Stimulated activated CD4-positive, alpha-beta T cell treated with anti-CD3 and anti-CD28 coated beads, Interleukin-1b, Interleukin-23, amount 100 ng/mL, for 48 hours (primary cell): ENCODE measurements around the gene HIKESHI.

Experiments
- DNase-seq: peaks from one replicate; pipeline ENCODE4 v3.0.0-alpha.2; 2020

HIKESHI gene

DNA sequence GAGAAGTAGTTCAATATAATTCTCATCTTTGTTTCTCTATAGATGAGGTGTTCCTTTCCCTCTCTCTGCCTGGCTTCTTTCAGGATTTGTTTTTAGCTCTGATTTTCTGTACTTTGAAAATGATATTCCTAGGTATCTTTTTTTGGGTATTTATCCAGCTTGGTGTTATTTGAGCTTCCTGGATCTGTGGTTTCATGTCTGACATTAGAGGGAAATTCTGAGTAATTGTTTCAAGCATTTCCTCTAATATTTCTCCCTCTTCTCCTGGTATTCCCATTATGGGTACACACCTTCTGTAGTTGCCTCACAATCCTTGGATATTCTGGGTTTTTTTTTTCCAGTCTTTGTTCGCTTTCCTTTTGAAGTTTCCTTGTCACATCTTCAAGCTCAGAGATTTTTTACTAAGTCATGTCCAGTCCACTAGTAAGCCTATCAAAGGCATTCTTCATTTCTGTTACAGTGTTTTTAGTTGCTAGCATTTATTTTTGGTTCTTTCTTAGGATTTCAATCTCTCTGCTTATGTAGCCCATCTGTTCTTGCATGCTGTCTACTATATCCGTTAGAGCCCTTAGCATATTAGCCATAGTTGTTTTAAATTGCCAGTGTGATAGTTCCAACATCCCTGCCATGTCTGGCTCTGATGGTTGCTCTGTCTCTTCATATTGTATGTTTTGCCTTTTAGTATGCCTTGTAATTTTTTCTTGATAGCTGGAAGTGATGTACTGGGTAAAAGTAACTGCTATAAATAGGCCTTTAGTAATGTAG is 78.4 kb downstream of the HIKESHI start:
- DNase-seq: no peak

DNA sequence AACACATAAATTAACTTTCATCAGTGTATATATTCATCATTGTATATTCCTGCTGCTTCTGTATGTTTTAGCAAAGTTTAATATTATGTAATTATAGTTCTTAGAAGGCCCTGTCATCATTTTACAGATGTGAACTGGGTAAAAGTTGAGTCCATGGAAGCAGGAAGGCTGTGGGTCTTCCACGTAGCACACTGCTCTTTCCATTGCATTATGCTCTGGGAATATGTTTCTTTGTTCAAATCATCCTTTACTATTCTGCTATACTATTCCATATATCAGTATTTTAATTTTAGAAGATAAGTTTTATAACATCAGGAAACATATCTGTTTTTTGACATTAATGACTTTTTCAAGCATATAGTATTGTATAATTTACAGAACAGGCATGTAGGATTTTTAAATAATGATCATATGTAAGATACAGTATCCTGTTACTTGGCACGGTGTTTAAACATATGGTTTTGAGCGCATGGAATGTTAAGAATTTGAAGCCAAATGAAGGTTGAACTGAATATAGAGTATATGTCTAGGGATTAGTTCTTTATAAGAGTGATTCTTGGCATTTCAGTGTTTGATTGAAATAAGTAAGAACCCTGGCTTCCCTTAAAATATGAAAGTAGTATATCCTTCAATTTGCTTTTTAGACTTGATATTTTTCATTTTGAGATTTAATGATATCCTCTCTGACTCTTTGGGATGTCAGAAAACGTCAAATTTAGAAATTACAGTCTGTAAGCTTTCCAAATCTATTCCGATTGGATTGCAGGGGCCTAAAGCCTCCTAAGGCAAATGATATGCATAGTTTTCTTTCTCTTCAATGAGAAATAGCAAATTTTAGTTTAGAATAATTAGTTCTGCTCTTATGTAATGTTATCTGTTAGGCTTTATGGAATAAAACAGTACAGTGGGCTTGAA is 81.3 kb downstream of the HIKESHI start:
- no peak for DNase-seq

DNA sequence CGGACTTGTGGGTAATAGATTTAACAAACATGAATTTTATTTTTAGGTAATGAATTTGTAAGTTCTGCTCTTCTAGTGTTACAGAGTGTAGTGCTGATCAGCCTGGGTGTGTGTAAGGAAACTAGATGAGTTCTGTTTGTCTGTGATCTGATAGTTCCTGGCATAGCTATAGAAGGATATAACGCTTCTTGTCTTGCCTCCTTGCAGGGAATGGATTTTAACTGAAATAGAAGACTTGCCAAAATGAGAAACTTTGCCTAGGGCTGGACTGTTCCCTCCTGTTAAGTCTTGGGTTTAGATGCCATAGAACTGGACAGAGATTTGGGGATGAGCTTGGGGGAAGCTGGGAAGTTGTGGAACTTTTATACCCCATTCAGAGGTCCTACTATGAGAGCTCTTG is 84.2 kb downstream of the HIKESHI start:
- no peak for DNase-seq

DNA sequence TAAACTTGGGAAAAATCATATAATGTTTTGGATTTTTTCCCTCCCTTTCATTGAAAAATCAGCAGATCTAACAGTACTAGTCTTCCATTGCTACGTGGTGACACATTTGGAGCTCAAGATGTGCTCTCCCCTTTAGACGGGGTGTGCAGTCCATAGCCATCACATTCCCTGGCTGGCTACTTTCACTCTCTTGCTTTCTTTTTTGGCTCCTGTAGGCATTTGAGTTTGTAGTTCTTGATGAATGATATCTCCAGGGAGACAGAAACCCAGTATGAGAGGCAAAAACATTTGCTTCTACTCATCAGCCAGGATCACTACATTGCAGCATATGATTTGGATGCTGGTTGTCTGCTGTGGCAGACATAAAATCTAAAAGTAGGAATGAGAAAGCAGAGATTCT is 84.7 kb downstream of the HIKESHI start:
- no peak for DNase-seq

DNA sequence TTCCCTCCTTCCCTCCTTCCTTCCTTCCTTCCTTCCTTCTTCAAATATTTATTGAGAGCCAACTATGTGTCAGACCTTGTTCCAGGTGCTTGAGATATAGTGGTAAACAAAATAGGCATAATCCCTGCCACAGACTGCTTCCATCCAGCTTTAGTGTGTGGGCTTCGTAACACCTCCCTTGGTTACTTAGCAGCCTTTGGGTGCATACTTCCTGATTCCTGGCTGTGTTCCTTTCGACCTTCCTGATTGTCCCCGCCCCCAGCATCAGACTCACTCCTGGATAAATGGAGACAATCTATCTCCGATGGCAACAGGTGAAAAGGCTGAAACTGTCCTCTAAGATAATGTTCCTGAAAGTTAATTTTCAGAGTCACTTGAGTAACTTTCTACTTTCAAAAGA is 86.2 kb downstream of the HIKESHI start:
- DNase-seq: no peak

DNA sequence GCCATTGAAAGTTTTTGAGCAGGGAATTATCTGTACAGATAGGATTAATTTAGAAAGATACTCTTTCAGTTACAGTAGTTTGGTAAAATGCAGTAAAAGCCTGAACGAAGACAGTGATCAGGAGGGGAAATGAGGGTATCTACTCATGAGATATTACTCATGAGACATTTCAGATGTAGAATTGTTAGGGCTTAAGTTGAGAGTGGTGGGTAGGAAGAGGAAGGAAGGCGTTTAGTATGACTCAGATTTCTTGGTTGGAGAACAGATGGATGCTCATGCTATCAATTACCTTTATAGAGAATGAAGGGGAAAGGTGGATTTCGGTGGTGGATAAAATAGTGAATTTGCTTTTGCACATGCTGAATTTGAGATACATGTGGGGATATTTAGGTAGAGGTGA is 88.4 kb downstream of the HIKESHI start:
- no peak for DNase-seq

DNA sequence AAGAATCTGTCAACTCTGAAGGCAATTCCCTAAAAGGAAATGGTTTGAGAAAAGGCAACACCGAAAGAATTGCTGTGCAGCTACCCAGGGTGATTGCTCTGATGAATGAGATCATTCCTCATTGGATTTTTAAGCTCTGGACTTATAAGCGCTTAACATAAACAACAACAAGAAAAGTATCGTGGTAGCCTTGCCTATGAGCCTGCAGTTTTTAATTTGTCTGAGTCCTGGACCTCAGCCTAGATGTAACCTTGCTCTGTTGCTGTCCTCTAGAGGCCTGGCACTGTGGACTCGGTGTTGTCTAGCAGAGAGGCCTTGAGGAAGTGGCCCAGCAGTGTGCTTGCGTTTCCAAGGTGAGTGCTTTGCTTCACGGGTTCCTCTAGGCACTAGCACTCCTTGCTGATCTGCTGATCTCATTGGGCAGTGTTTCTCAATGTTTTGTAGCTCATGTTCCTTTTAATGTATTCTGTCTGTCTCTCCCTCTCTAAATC is 93.1 kb downstream of the HIKESHI start:
- DNase-seq: no peak
